ENCODE data around the gene AMPH.
"Not testable (repeated sequence)": the region's sequence is repeated elsewhere in the genome, so short reads cannot be mapped to it uniquely, and the experiment has no call there.

AMPH gene

GRCh38 chr7:38391751-38392150 lies 239.4 kb downstream of the AMPH start:
- no peak for DNase-seq

- DNase-seq, result no peak
These were observed 245.5 kb downstream of the AMPH start for GRCh38 chr7:38385682-38386081.

DNA sequence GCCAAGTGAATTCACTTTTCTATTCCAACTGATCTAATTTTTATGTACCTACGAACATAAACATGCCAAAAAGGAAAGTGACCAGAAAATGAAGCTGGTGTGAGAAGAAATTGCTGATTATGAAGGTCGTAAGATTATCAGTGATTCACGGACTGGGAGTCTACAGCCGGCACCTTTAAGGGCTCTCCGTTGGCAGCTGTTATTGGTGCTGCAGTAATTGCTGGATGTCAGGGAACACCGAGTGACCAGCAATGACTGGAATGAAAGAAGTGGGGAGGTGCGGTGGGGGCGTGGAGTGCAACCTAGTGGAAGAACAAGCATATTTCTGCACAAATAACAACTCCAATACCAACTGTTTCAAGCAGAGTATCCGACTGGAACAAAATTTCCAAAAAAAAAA lies 247.9 kb downstream of the AMPH start:
- DNase-seq, result no peak

GRCh38 chr7:38382684-38383083 lies 248.5 kb downstream of the AMPH start:
- no peak for DNase-seq

- DNase-seq, result no peak
These were observed 255.7 kb downstream of the AMPH start for GRCh38 chr7:38375453-38375852.

GRCh38 chr7:38374507-38374906 lies 256.7 kb downstream of the AMPH start:
- DNase-seq, result no peak

DNA sequence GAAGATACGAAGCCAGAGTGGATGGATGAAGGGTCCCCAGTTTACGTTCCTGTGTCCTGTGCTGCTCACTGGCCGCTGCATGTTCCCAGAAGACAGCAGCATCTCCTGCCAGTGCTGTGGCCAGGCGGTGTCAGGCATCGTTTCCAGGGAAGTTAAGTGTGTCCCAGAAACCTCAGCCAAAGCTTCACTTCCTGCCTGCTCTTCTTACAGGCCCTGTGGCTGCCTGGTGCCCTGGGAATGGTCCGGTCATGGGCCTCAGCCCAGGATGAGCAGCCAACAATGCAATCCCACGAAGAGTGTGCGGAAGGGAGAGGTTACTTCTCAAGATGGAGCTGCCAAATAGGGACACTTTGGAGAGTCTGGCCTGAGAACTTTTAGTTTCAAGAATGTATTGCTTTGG lies 258.0 kb downstream of the AMPH start:
- DNase-seq, result no peak

DNA sequence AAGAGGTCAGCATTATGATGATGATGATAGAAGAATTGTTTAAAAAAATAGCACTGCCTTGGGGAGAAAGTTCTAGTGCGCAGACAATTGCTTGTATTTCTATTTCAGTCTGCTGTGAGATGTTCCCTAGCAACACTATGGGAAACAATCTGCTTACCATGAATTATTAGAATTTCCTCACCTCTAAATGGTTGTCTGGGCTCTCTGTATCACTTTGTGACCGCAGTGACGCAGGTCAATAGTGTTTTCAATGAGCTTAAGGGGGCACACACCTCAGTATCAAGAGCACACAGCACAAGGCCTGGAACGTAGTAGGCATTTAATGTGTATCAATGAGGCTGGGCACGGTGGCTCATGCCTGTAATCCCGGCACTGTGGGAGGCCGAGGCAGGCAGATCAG lies 258.9 kb downstream of the AMPH start:
- no peak for DNase-seq

DNA sequence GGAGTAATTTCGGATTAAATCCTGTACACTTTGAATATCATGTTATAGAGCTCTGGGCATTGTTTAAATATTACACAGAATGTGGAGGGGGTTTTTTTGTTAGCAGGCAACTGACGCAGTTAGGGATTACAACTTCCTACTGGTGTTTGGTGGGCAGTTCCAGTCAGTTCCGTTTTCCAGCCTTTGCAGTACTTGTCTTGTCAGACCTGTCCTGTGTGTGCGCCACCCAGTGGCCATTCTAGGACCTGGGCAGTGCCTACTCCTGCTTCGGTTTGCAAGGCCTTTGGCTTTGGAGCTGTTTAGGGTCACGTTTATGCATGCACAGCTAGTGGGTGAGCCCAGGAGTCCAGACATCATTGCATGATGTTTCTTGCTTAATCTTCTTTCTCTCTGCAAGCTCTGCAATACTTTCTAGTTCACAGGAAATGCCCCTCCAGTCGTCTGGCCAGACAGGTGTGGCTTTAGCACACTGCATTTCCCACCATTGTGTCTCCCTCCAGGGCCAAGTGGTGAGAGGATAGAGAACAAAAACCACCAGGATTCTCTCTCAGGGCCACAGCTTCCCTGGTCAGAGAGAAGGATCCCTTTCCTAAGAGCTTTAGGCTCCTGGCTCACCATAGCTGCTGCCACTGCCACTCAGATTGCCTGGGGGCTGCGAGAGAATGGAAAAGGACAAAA lies 261.2 kb downstream of the AMPH start:
- no peak for DNase-seq

- DNase-seq, result peak; percentile 54
These were observed 263.0 kb downstream of the AMPH start for GRCh38 chr7:38368191-38368605.

DNA sequence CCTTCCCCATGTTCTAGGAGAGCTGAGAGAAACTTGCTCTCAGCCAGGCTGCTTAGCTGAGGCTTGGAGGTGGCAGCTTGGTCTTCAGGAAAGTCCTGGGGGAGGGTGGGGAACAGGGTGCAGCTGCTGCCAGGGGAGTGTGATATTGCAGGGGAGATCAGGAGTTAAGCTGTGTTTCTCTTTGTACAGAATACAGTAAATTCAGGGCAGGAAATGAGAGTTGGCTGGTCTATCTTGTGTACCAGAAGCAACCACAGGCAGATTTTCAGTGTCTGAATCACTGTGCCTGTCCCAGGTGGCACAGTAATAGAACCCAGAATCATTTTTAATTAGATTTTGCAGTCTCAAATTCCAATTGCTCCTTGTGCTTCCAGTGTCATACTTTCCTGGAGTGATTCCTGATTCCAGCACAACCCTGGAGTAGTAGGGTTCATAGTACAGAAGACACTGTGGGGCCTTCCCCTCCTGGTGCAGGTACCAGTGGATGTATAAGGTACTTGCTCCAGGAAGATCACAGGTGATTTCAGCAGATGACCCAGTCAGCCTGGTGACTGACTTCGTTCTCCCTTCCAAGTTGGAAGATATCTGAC lies 263.8 kb downstream of the AMPH start:
- no peak for DNase-seq

GRCh38 chr7:38363379-38363778 lies 267.8 kb downstream of the AMPH start:
- DNase-seq, result not testable (repeated sequence)

DNA sequence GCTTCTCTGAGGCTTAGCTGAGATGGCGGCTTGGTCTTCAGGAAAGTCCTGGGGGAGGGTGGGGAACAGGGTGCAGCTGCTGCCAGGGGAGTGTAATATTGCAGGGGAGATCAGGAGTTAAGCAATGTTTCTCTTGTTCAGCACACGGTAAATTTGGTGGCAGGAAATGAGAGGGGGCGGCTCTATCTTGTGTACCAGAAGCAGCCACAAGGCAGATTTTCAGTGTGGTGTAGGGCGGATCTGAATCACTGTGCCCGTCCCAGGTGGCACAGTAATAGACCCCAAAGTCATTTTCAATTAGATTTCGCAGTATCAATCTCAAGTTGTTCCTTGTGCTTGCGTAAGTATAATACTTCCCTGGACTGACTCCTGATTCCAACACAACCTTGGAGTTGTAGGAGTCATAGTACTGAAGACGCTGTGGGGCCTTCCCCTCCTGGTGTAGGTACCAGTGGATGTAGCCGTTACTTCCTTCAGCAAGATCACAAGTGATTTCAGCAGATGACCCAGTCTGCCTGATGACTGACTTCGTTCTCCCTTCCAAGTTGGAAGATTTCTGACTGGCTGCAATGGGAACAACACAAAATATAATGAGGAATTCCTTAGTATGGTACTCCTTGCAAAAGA lies 268.4 kb downstream of the AMPH start:
- not testable (repeated sequence) for DNase-seq

- no peak for DNase-seq
These were observed 270.4 kb downstream of the AMPH start for GRCh38 chr7:38360776-38361175.

GRCh38 chr7:38359071-38359601 lies 272.0 kb downstream of the AMPH start:
- peak; percentile 20 for DNase-seq

GRCh38 chr7:38358273-38358831 lies 272.8 kb downstream of the AMPH start:
- DNase-seq, result not testable (repeated sequence)

DNA sequence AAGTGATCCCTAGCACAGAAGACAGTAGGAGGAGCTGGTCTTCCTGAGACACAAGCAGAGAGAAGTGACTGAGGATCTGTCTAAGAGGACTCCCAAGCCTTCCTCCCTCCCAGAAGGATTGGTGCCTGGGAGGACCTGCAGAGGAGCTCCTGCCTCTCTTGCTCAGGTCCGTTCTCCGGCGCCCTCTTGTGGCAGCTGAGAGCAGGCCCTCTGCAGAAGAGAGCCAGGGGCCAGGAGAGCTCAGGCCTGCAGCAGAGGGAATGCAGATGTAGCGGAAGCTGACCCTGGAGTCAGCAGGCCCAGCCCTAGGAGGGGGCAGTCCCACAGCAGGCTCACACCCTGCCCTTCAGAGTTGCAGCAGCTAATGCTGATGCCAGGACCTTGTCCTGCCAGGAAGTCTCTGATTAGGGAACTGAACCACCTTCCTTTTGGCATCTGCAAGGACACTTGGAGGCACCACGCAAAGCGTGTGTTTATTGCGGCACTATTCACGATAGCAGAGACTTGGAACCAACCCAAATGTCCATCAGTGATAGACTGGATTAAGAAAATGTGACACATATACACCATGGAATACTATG lies 276.8 kb downstream of the AMPH start:
- peak; percentile 35 for DNase-seq

DNA sequence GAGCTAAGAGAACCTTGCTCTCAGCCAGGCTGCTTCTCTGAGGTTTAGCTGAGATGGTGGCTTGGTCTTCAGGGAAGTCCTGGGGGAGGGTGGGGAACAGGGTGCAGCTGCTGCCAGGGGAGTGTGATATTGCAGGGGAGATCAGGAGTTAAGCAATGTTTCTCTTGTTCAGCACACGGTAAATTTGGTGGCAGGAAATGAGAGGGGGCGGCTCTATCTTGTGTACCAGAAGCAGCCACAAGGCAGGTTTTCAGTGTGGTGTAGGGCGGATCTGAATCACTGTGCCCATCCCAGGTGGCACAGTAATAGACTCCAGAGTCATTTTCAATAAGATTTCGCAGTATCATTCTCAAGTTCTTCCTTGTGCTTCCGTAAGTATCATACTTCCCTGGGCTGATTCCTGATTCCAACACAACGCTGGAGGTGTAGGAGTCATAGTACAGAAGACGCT lies 277.7 kb downstream of the AMPH start:
- DNase-seq, result not testable (repeated sequence)

GRCh38 chr7:38351601-38352000 lies 279.6 kb downstream of the AMPH start:
- no peak for DNase-seq

- DNase-seq, result not testable (repeated sequence)
These were observed 280.4 kb downstream of the AMPH start for GRCh38 chr7:38350777-38351176.

DNA sequence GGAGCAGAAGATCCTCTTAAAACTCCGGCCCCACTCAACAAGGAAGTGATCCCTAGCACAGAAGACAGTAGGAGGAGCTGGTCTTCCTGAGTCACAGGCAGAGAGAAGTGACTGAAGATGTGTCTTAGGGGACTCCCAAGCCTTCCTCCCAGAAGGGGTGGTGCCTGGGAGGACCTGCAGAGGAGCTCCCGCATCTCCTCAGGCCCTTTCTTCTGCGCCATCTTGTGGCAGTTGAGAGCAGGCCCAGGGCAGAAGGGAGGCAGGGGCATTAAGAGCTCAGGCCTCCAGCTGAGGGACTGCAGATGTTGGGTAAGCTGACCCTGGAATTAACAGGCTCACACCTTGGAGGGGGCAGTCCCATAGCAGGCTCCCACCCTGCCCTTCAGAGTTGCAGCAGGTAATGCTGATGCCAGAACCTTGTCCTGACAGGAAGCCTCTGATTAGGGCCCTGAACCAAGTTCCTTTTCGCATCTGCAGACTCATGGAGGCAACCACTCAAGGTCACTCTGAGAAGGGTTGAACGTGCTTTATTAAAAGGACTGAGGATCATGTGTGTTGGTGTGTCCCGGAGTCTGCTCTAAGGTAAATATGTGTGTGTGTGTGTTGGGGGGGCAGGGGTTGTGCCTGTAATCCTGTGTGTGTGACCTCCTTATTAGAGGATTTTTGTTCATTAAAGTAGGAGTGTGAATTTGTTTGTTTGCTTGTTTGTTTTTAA lies 281.1 kb downstream of the AMPH start:
- DNase-seq, result not testable (repeated sequence)

GRCh38 chr7:38349126-38349795 lies 281.9 kb downstream of the AMPH start:
- DNase-seq, result not testable (repeated sequence)

Data from NCI-H1436 (cell line).